Measurements from ENCODE around the gene CCNF.

CCNF gene

GRCh38 chr16:2487903-2488531, 58.8 kb downstream of the CCNF start:
- DNase-seq: no peak

DNA sequence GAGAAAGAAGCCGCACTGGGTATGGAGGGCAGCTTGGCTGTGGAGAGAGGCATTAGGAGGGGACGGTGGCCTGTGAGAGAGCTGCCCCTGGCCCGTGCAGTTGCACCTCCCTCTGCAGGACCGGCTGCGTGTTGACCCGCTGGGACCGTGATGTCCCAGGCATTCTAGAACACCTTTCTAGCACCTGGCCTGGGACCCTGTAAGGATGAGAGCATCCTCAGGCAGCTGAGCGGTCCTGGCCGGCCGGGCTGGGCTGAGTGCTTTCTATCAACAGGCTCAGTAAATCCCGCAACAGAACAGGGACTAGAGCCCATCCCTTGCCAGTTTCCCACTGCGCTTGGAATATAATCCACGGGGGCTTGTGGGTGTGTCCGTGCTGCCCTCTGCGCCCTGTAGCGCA, 60.3 kb downstream of the CCNF start:
- no peak for DNase-seq

DNA sequence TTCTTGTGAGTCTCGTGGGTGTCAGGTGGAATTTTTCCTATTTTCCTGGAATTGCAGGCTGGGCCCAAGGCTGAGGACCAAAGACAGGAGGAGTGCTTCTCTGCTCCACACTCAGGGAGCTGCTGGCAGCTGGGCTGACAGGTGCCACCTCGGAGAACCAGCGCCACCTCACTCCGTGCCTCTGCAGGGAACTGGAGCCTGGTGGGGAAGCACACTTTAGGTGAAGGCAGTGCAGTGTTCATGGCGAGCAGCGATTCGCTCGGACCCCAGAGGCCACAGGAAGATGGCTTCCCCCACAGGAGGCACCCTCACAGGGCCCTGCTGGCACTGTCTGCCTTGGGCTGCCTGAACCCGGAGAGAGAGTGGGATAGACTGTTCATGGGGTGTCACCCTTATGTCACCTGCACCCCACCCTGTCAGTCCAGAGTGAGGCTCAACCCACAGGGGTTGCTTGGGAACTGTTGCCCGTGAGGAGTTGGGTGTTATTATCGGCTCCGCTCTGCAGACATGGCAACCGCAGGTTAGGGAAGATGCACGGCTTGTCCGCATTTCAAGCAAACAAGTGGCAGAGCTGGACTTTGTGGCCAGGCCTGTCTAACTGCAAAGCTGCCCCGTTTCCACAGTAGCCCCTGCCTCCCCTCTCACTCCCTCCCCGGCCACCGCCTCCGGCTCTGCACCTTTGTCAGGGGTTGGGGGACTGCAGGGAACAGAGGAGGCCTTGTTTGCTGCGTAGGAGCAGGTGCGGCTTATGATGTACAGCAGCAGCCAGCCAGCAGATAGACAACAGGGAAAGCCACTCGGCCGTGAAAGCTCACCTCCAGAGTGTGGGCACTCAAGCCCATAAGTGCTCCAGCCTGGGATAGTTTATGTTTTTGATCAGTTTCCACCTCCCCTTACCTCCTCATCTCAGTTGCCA, 61.2 kb downstream of the CCNF start:
- no peak for DNase-seq

DNA sequence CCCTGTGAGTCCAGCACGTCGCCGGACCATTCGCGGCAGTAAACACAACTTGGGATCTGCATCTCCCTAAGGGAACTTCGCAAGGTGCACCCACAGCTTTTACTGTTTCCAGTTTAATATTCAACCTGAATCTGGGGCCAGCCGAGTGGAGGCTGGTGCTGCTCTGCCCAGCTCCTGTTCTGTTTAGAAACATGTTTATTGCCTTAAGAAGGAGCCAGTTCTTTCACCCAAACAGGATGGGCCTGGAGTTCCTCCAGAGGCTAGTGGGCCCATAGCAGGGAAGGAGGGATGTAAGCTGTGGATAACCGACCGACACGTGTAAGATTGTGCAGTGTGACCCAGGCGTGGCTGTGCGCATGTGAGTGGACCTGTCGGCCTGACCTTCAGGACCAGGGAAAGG, 63.0 kb downstream of the CCNF start:
- no peak for DNase-seq

DNA sequence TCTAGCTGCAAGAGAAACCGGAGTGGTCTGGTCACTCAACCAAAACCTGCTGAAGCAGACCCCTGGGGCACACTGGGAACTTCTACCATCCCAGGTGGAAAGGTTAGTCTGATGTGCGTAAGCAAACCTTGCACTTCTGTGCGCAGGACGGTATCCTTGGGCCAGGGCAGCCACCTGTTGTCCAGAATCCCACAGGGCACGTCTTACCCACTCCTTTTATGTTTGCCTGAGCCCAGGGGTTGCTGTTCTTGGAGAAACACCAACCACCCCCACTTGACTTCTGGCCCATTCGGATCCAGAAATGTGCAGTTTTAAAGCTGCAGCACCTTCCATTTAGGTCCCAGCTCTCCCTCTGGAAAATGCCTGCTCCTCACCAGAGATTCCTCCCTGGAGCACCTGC, 64.4 kb downstream of the CCNF start:
- no peak for DNase-seq

DNA sequence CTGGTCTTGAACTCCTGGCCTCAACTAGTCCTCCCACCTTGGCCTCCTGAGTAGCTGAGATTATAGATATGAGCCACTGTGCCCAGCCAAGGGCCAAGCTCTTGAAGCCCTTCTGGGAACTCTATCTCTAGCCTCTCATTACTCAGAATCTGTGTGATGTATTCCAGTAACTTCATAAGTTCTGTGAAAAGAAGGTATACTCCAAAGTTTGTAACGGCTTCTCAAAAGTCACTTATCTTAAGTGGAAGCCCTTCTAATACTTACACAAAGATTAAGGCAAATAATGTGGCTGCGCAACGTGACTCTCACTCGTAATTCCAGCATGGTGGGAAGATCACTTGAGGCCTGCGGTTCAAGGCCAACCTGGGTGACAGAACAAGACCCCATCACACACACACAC, 65.4 kb downstream of the CCNF start:
- DNase-seq: no peak

DNA sequence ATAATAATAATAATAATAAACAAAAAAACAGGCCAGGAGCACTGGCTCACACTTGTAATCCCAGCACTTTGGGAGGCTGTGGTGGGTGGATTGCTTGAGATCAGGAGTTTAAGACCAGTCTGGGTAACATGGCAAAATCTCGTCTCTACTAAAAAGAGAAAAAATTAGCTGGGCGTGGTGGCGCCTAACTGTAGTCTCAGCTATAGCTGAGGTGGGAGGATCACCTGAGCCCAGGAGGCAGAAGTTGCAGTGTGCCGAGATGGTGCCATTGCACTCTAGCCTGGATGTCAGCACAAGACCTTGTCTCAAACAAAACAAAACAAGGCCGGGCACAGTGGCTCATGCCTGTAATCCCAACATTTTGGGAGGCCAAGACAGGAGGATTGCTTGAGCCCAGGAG, 65.8 kb downstream of the CCNF start:
- DNase-seq: no peak

- no peak for DNase-seq
Measured at GRCh38 chr16:2496223-2497115, 67.2 kb downstream of the CCNF start.

DNA sequence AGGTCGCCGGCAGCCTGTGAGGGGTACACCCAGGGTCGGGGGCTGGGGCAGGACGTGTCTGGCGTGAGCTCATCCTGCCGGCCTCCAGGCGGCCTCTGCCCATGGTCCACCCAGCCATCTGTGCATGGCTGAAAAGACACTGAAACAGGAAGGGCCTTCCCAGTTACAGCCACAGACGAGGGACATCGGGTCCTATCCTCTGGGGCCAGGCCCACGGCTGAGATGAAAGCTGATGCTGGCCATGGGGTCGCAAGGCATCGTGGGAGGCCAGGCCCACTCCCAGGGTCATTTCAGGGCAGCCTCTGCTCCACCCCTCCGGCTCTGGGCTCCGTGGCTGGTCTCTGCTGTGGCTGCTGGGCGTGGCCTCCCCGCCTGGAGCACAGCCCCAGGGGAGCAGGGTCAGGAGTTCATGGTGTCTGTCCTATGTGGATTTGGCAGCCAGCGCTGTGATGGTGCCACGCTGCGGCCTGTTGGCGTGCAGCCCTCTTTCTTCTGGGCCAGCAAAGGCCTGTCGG, 67.9 kb downstream of the CCNF start:
- DNase-seq: no peak

DNA sequence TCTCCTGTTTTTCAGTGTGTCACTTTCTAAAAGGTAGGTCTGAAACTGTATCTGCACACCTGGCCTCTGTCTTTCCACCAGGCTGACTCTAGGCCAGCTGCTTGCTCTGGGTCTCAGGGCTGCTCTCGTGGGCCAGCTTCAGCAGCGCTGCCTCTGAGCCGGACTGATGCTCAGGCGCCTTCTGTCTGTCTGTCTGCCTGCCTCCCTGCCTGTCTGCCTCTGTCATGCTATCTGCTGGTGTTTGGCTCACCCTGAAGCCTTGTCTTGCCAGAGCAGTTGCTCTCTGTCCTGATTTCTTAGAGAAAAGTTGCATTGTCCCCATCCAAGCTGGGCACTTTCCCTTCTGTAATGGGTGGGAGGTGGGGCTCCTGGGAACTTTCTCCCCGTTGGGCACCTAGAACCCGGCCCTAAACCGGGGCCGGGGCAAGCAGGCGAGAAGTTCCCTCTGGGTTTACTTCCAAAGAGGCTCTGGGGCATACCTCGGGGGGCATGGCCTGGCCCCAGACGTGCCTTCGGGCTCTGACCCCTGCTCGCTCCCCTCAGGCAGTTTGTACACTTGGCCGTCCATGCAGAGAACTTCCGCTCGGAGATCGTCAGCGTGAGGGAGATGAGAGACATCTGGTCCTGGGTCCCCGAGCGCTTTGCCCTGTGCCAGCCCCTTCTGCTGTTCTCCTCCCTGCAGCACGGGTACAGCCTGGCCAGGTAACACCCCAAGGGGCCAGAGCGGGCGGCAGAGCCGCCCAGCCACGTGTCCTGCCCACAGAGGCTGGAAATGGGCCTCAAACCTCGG, 68.6 kb downstream of the CCNF start:
- no peak for DNase-seq

GRCh38 chr16:2498531-2499253, 69.4 kb downstream of the CCNF start:
- no peak for DNase-seq

GRCh38 chr16:2499454-2499853, 70.2 kb downstream of the CCNF start:
- DNase-seq: no peak

GRCh38 chr16:2499890-2500429, 70.7 kb downstream of the CCNF start:
- DNase-seq: no peak

DNA sequence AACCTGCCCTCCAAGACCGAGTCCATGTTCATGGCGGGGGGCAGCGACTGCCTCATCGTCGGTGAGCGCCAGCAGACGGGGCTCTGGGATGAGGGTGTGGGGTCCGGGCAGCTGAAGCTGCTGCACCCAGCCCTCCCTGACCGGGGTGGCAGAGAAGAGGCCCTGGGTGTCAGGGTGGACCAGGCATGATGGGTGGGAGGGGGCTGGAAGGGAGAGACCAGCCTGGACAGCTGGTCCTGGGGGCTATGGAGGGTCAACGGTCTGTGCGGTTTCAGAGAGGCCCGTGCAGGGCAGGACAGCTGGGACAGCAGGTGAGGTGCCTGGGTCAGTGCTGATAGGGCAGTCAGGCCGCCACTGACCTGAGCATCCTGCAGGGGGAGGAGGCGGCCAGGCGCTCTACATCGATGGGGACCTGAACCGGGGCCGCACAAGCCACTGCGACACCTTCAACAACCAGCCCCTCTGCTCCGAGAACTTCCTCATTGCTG, 71.2 kb downstream of the CCNF start:
- no peak for DNase-seq

DNA sequence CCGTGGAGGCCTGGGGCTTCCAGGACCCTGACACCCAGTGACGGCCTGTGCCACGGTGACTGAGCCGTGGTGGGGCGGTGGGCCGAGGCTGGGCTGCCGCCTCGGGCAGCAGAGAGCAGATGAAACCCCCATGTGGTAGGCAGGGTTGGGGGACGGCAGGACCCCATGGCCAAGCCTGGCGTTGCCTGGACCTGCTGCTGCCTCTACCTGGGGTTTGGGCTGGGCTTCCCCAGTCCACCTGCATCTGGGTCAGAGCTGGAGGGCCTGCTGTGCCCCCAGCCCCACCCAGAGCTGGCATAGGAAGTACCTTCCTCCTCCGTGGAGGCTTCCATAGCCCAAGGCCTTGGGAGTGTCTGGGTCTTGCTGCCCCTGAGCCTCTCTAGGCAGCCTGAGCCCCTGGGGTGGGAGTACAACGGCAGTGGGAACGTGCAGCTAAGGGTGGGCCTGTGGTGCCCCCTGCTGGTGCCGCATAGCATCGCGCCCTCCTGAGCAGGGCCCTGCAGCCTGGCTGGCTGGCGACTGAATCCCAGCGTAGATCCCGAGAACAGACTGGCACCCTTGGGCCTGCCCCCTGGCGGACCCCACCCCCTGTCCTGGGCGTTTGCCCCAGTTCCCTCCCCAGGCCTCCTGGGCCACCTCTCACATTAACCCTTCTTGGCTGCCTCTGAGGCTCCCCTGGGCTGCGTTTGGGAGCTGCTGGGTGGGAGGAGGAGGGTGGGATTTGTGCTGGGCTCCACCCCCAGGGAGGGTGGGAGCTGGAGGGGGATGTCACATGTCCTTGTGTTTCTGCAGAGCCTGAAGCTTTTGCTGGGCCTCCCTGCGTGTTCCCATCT, 71.9 kb downstream of the CCNF start:
- DNase-seq: peak; percentile 82

GRCh38 chr16:2501946-2502895, 73.0 kb downstream of the CCNF start:
- DNase-seq: no peak

GRCh38 chr16:2505695-2506094, 76.4 kb downstream of the CCNF start:
- DNase-seq: no peak

DNA sequence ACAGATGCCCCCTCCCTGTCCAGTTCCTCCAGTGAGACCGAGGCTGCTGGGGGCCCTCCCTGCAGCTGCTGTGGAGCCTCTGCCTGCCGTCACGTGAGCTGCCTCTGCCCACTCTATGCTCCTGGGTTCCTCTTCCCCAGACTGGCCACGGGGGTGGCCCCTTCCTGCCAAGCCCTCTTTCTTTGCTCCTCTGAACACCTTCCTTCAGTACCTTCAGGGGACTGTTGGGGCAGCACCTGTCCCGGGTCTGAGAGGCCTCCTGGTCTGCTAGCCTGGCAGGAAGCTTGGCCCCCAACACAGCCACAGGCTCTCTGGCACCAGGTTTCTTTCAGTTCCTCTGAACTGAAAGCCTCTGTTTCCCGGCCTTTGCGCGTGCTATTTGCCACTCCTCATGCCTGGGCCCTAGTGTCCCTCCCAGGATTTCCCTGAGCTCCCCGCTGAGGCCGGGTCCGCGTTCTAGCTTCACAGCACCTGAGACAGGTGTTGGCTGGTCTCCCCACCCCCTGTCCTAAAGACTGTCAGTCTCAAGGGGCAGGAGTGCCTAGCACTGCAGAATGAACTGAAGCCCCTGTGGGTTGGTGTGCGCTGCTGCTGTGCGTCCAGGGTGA, 77.9 kb downstream of the CCNF start:
- no peak for DNase-seq

DNA sequence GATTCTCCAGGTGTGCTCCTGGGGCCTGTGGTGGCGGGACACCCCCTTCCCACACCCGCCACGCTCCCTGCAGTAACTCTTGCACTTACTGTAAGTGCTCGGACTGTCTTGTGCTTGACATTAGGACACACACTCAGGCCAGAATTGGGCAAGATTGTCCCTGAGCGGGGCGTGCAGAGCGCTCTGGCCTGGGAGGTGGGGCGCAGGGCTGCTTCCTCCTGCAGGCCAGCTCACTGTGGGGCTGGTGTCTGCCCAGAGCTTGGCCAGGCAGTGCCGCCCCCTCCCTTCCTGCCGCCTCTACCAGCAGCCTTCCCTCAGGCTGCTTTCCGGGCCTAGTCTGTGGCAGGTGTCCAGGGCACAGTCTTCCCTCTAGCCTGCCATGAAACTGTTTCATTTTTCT, 78.4 kb downstream of the CCNF start:
- no peak for DNase-seq

Measured in activated gamma-delta T cell treated with Interleukin-2 at 50 U/mL for 16 hours (primary cell).